A549 treated with DMSO at 1 μM for 4 hours (cell line): ENCODE results near the gene OR10H1. TPM values are rescaled to one million over a fixed set of nuclear protein-coding genes. Genes with fewer than 3 reads are reported as not detected.

Experiments used
- total RNA-seq: library from RNA; stranded (reverse); fragments of 200-300 nt; extraction: Qiagen RNA extraction; gene quantifications from 5 replicates; pipeline ENCODE4 v1.2.3, GENCODE V29; 2022; ENCODE audit warnings: low read depth

OR10H1 gene
- total RNA-seq, result not detected in 5 replicates

DNA sequence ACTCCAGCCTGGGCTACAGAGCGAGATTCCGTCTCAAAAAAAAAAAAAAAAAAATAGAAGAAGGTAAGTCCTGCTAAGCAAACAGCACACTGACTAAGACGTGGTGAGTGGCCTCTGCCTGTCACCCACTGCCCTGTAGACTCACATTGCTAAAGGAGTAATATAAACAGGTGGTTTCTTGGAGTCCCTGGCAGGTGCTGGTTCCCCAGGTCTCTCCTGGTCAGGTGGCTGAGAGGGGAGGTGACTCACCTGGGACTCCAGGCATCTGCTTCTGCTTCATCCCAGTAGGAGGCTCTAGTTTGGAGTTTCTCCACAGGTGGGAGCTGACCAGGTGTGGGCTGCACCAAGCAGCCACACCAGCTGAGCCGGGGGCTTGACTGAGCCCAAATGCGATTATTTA, at the start of gene OR10H1:
TSS of gene OR10H1 (minus strand) at position 359 of the 400 bp plus-strand sequence. CDS start 7,627 bp downstream, outside the sequence.

DNA sequence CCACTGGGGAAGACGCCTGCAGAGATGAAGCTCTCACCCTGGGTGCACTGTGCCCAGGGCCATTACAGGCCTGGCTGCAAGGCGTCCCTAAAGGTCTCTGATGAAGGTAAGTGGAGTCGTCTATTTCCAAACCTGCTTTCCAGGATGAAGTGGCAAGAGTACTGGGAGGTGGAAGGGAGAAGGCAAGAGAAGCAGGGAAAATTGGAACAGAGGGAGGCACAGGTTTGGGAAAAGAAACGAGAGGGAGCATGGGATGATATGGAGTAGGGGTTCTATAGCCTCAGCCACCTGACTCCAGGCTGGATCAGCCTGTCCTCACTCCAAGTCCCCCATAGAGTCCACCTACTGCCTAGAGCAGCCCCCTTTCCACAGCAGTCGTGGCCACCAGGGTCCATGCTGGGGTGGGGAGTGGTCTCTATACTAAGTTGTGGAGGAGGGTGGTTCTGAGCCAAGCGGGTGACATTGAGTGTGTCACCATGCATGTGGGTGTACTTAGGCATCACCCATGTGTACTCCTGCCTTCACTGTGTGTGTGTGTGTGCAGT, 27.8 kb downstream of the OR10H1 start, which contains the start of gene OR10H5:
TSS of gene OR10H5 (plus strand) at position 51 of the 545 bp plus-strand sequence. CDS start 6,388 bp downstream, outside the sequence.

Other genes with a start within 250 kb of the OR10H1 start
- not detected in 5 replicates for gene CYP4F8, start 200.4 kb downstream of the OR10H1 start, total RNA-seq
- gene CYP4F3, start 174.8 kb downstream of the OR10H1 start, total RNA-seq, result 1.8 to 3.2 TPM (median 2.6 TPM) in 5 replicates
- 1.4 to 3.3 TPM (median 1.9 TPM) in 5 replicates for gene CYP4F12, start 142.6 kb downstream of the OR10H1 start, total RNA-seq
- not detected in 5 replicates for gene OR10H2, start 87.6 kb downstream of the OR10H1 start, total RNA-seq
- gene OR10H3, start 77.7 kb downstream of the OR10H1 start, total RNA-seq, result not detected in 5 replicates
- gene OR10H5, start 28.0 kb downstream of the OR10H1 start, total RNA-seq, result not detected in 5 replicates
- 0.07 to 0.20 TPM (median 0.11 TPM) in 4 of 5 replicates, not detected in the other for gene CYP4F2, start 82.4 kb upstream of the OR10H1 start, total RNA-seq
- gene CYP4F11, start 118.9 kb upstream of the OR10H1 start, total RNA-seq, result 6.6 to 8.8 TPM (median 7.0 TPM) in 5 replicates
- not detected in 5 replicates for gene OR10H4, start 133.3 kb upstream of the OR10H1 start, total RNA-seq